Measurements from ENCODE around the gene BBS12. TPM values are rescaled to one million over a fixed set of nuclear protein-coding genes. Genes with fewer than 3 reads are reported as not detected.

The BBS12 gene
- total and polyA plus RNA-seq, 2 donors (not counting 3 experiments of a cell fraction or from before 2014, with no cell fraction given), result 0.91 to 2.3 TPM

- no peak overlapping the region for H3K27ac ChIP-seq (ENCODE audit: insufficient read depth, low read depth, low read length)
- POLR2A ChIA-PET, result no interaction called here
Measured at GRCh38 chr4:122755675-122756074, 23.2 kb downstream of the BBS12 start.

More at GRCh38 chr4:122755675-122756074, 23.2 kb downstream of the BBS12 start:
- no peaks in the 10 kb centered on the region for H3K4me1 ChIP-seq (ENCODE audit: control insufficient read depth, extremely low read depth, insufficient read depth, low read length)
- no peaks in the 10 kb centered on the region for H3K36me3 ChIP-seq (ENCODE audit: control insufficient read depth in 2 of 2, extremely low read depth in 1 of 2, insufficient read depth in 2 of 2, low read length in 2 of 2)
- intact Hi-C loops (cut with micrococcal nuclease) (loop anchor here (5.0 kb wide), 1 partner anchor 1567 kb away; no protein-coding TSS in a partner anchor), dilution Hi-C loops (cut with MboI; ENCODE audit: extremely low pct_ligation_motif_present, low sequenced_read_pairs) (loop anchor here (25.0 kb wide), 1 partner anchor 157 kb away; the partner anchor contains the start of gene NUDT6)
- DNase-seq (ENCODE audit: low read depth, low spot score), result no peak
- no peaks in the 10 kb centered on the region for H4K20me1 ChIP-seq (replicated peaks; ENCODE audit: control insufficient read depth, extremely low read depth, insufficient read depth, low read length)
- H3K9me1 ChIP-seq (replicated peaks; ENCODE audit: control insufficient read depth, extremely low read depth, insufficient read depth, low read length), result no peaks in the 10 kb centered on the region
- CTCF ChIA-PET, result interaction anchor here (1.0 to 6.6 kb wide), 9 partner anchors 9 to 167 kb away, joined by 3 to 183 read pairs (median 4); partner anchors contain the start of genes BBS12 and NUDT6
- H3K27me3 ChIP-seq (ENCODE audit: control insufficient read depth in 2 of 2, insufficient read depth in 2 of 2, low read length in 2 of 2), result no peaks in the 10 kb centered on the region
- H3K9ac ChIP-seq (replicated peaks; ENCODE audit: extremely low read depth, insufficient read depth, low read length), result no peak overlapping the region
- H3K4me3 ChIP-seq (replicated peaks in 1 of 3; ENCODE audit: insufficient read depth in 1 of 3, low read depth in 1 of 3, low read length in 3 of 3), result no peak overlapping the region
- H3K4me2 ChIP-seq (ENCODE audit: insufficient read depth, low read length), result no peak overlapping the region
- no TSS peak for BruUV-seq (replicated peaks)
- H2AFZ ChIP-seq (ENCODE audit: low read depth, low read length), result no peak overlapping the region
- no peak for FAIRE-seq
- H3K79me2 ChIP-seq (ENCODE audit: control insufficient read depth, insufficient read depth, low read length), result no peaks in the 10 kb centered on the region
- H3K9me3 ChIP-seq (replicated peaks; ENCODE audit: control insufficient read depth, insufficient read depth, low read length), result no peaks in the 10 kb centered on the region
- TF ChIP-seq FOS (IDR thresholded peaks at IDR 0.05; ENCODE audit: borderline replicate concordance, insufficient read depth, low read length), result no peak
- no peak for TF ChIP-seq MYC (IDR thresholded peaks at IDR 0.05; ENCODE audit: low read depth, low read length)
- TF ChIP-seq CTCF (IDR thresholded peaks at IDR 0.05; ENCODE audit: extremely low read depth in 1 of 2, insufficient read depth in 1 of 2, low read depth in 1 of 2, low read length in 2 of 2), result no peak
- TF ChIP-seq POLR2AphosphoS5 (IDR thresholded peaks at IDR 0.05; ENCODE audit: insufficient read depth, low read depth, low read length), result no peak
- TF ChIP-seq, protein P1, sequence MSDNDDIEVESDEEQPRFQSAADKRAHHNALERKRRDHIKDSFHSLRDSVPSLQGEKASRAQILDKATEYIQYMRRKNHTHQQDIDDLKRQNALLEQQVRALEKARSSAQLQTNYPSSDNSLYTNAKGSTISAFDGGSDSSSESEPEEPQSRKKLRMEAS (IDR thresholded peaks at IDR 0.05; ENCODE audit: insufficient read depth, insufficient read length), result no peak
- no peak for TF ChIP-seq GATA2 (IDR thresholded peaks at IDR 0.05; ENCODE audit: insufficient read depth, insufficient read length, low read depth, low read length)
- no peak for TF ChIP-seq POLR2A (IDR thresholded peaks at IDR 0.05; ENCODE audit: low read depth, low read length)
- no peak for TF ChIP-seq JUN (IDR thresholded peaks at IDR 0.05; ENCODE audit: borderline replicate concordance, insufficient read depth, insufficient read length, low read depth)
- no peak for TF ChIP-seq EZH2 (IDR thresholded peaks at IDR 0.05; ENCODE audit: borderline replicate concordance, low read depth, low read length, severe bottlenecking)

Data from endothelial cell of umbilical vein (primary cell).